SKM-1 treated with dmso at 0.1 percent for 144 hours (cell line): ENCODE data around the gene KRT74.

Experiments
- DNase-seq: peaks from one replicate; lab custom pipeline; 2025; ENCODE audit not compliant: unreplicated experiment; lab: John Stamatoyannopoulos, UW

The KRT74 gene

DNA sequence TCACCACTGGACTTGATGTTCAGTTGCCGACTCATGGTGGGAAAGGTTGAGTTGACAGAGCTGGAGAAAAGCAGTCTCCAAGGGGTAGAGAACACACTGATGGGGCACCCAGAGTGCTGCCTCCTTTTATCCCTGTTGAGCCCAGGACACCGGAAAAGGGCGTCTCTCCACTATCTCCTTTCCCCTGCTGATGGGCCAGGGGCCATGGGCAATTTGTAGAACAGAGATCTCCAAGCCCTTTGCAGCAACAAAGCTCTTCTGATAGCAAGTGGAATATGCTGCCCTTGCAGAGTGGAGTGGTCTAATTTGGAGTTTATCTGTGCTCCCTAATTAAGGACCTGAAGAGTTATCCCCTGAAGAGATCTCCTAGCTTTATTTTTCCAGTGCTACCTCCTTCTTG lies at the start of gene KRT74:
Gene KRT74 (minus strand): TSS at position 101 of the 400 bp plus-strand sequence. CDS start 66 bp downstream, at position 35.
- no peak for DNase-seq

DNA sequence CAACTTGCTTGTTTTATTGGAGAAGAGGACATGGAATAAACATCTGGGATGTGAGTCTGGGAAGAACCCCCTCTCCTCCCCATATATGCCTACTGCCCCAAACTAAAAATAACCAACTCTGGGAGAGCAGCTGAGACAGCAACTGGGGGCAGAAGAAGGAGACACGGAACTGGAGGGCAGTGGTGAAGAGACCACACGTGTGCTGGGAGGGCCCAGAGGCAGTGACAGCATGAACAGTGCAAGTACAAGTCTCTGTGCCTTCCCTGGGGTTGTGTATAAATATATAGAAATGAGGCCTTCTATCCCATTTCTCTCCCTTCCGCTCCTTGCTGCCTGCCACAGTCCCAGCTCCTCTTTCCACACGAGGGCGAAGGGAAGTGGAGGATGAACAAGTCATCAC lies 48.7 kb upstream of the KRT74 start:
- no peak for DNase-seq

- DNase-seq, result no peak
Observed at GRCh38 chr12:52618866-52619265, 45.2 kb upstream of the KRT74 start.

DNA sequence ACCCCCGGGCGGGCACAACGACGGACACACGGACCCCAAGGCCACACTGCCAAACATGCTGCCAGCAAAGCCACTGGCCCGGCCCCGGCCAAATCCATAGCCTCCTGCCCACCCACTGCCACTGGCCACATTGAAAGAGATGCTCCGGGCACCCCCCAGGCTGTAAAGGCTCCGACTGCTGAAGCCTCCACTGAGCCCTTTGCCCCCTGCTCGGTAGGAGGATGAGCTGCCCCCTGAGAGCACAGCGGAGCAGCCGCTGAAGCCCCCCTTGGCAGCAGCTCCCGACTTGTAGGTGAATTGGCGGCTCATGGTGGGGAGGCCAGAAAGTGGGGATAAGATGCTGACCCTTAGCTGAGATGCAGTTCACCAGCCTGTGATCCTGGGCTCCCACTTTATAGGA lies 44.6 kb upstream of the KRT74 start, which contains the start of gene KRT73:
Gene KRT73 (minus strand): TSS at position 344 of the 400 bp plus-strand sequence. CDS start 35 bp downstream, at position 309.
- no peak for DNase-seq

GRCh38 chr12:52617403-52617785 lies 43.8 kb upstream of the KRT74 start:
- no peak for DNase-seq

GRCh38 chr12:52616680-52617402 lies 43.2 kb upstream of the KRT74 start:
- no peak for DNase-seq

GRCh38 chr12:52615912-52616311 lies 42.3 kb upstream of the KRT74 start:
- DNase-seq, result no peak

DNA sequence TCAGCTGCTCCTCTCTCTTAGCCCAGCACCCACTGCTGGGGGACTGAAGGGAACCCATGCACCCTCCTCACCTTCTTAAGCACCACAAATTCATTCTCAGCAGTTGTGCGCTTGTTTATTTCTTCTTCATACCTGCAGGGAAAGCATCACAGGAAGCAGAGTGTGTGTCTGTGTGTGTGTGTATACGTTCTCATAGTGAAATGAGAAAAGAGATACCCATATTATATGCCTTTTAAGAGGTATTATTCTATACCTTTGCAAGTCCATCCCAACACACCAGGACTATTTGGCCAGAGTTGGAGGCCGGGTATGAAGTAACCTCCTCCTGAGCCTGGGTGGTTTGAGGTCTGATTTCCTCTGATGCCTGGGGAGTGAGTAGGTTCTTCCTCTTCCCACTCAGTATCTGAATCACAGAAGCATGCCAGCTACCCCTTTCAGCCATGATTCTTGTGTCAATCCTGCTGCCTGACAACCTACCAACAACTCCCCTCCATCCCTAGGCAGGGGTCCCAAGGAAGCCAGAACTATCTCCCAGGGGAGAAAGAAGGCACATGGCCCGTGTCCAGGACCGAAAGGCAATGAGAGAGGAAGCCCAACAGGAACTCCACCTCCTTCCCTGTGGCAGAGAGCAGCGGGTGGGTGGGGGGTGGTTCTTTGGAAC lies 41.7 kb upstream of the KRT74 start:
- DNase-seq, result peak; percentile 8

- no peak for DNase-seq
Observed at GRCh38 chr12:52614381-52615207, 41.0 kb upstream of the KRT74 start.

DNA sequence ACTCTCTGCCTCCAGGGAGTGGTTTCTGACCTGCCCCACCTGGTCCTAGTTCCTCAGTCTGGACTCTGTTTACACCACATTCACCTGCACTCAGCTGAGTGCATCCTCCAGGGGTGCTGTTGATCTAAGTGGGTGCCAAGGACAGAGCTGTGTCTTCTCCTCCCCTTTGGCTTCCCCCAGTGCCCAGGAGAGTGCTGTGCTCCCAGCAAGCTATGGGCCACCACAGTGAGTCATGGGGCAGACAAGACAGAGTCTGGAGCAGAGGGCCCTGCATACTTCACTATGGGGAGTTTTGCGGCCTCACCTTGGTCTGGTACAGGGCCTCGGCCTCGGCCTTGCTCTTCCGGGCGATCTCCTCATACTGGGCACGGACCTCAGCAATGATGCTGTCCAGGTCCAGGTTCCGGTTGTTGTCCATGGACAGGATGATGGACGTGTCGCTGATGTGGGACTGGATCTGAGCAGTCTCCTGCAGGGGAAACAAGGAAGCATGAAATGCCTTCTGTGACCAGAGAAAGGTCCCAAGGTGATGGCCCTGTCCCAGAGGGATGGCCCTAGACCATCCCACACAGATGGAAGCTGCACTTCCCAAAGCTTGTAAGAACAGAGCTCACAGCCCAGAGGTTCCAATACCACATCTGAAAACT lies 39.9 kb upstream of the KRT74 start:
- no peak for DNase-seq

GRCh38 chr12:52612431-52613383 lies 39.1 kb upstream of the KRT74 start:
- DNase-seq, result no peak

GRCh38 chr12:52611080-52611468 lies 37.4 kb upstream of the KRT74 start:
- DNase-seq, result no peak

- DNase-seq, result no peak
Observed at GRCh38 chr12:52608826-52609630, 35.4 kb upstream of the KRT74 start.

DNA sequence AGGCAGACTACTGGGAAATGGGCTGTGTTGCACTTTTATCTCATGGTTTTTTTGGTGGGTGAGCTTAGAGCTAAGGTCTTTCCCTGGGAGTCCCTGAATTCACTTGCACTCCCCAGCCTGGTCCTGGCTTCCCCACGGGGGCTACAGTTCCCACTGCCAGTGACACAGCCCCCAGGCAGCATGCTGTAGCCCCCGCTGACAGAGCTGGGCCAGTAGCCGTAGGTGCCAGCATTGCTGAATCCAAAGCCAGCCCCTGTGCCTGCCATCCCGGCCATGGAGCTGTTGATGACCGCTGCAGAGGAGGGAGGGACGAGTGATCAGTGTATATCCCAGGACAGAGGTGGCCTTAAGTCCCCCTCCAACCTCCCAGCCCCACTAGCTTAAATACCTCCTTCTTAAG lies 34.5 kb upstream of the KRT74 start:
- DNase-seq, result no peak

DNA sequence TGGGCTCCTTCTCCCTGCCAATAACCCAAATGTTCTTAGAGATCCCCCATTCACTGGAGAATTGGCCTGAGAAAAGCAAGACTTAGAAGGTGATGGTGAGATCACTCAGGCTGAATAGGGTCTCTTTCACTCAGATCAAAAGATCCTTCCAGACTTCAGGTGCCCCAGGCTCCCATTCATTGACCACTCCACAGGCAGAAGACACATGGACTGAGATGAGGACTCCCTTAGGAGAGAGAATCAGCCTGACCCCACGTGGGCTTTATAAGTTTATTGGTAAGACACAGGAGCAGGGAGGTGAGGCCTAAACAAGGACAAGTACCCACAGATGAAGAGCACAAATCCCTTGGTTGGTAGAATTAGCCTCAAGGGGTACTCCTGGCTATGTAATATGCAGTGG lies 33.7 kb upstream of the KRT74 start:
- no peak for DNase-seq

- no peak for DNase-seq
Observed at GRCh38 chr12:52606581-52607218, 33.1 kb upstream of the KRT74 start.

DNA sequence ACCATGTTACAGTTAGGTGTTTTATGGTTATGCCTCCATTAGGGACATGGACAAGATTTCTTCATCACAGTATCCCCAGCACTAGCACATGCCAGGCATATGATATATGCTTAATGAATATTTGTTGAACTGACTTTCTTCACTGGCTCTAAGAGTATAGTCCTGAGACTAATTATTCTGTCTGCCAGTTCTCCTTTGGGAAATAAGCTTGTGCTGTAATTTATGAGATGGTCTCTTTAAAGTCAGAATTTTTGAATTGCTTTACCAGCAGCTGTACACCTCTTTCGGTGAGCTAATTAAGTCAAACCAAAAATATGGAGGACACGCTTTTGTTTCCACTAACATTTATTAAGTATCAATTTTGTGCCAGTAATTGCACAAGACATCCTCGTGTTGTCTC lies 32.5 kb upstream of the KRT74 start:
- DNase-seq, result no peak

DNA sequence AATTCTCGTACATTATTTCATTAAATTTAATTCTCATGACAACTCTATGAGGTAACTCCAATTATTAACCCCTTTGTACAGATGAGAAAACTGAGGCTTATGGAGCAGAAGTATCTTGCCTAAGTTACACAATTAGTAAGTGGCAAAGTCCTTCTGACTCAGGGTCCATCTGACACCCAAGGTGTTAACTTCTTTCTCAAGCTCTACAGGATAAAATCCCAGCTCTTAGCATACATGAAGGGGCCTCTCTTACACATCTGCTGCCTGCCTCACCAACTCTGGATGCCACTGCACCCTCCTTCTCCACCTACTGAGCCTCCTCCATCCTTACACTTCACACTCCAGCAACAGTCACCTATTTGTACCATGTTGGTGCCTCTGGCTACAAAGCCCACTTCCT lies 31.9 kb upstream of the KRT74 start:
- DNase-seq, result no peak

GRCh38 chr12:52604859-52605258 lies 31.2 kb upstream of the KRT74 start:
- DNase-seq, result no peak
